K562 (cell line): ENCODE data around the gene ALCAM.

Experiments
- ATF7 ChIP-seq: fragments of 450-650 bp; IDR thresholded peaks from 2 replicates; pipeline ENCODE4 v1.7.1; 2014; ENCODE audit warnings: mild to moderate bottlenecking, moderate library complexity
- COPS2 ChIP-seq: fragments of 450-650 bp; conservative IDR thresholded peaks from 2 replicates; pipeline ENCODE4 v1.6.1; 2016; ENCODE audit warnings: mild to moderate bottlenecking, moderate library complexity
- JUND ChIP-seq, 2 experiments: IDR thresholded peaks; 2 replicates in 1 of 2; 3 replicates in 1 of 2; pipeline ENCODE4 v1.6.1; 2011; ENCODE audit warnings: borderline replicate concordance in 2 of 2, low read depth in 2 of 2, low read length in 2 of 2, improper control_type of control experiment in 1 of 2, missing biosample characterization in 1 of 2, missing genetic modification characterization in 1 of 2, missing genetic modification reagents in 1 of 2
- SNRNP70 ChIP-seq: fragments of 200-400 bp; formaldehyde crosslinking; optimal IDR thresholded peaks from 2 replicates; pipeline ENCODE3; 2017; ENCODE audit warnings: low read depth, low read length
- ZC3H8 ChIP-seq: fragments of 450-650 bp; IDR thresholded peaks from 2 replicates; pipeline ENCODE4 v1.6.1; 2017

DNA sequence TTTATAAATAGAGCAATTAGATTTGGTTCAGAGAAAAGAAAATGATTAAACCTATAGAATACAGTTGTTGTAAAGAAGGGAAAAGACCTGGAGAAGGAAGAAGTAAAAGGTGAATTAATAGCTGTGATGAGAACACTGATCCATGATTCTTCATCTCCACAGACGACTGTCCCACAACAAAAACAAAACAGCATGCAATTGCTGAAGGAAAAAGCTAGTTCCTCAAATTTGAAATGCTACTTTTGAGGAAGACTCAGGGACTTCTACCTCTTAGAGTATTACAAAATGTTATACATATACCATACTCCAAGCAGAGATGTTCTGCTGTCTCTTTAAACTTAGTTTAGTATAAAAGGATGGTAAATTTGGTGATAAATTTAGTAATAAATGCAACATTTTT lies 21.5 kb downstream of the ALCAM start:
- TF ChIP-seq ATF7 (no peak), ZC3H8 (no peak), JUND (IDR thresholded peaks at IDR 0.05; ENCODE audit: borderline replicate concordance, low read depth, low read length) (no peak), JUND (tag; IDR thresholded peaks at IDR 0.05; ENCODE audit: borderline replicate concordance, low read depth, low read length) (no peak), SNRNP70 (no peak), COPS2 (no peak)
